Measurements from ENCODE around the gene ADD1.

ADD1 gene

GRCh38 chr4:2881431-2881830 is 37.8 kb downstream of the ADD1 start:
- Histone ChIP-seq H3K4me3 (ENCODE audit: low read depth, low read length) (no peak overlapping the region), H3K9ac (ENCODE audit: low read depth, low read length) (no peak overlapping the region), H3K27ac (ENCODE audit: low read depth, low read length) (peak overlapping the region; percentile 43)

GRCh38 chr4:2882341-2882740 is 38.7 kb downstream of the ADD1 start:
- peak overlapping the region; percentile 43 for H3K27ac ChIP-seq (ENCODE audit: low read depth, low read length)
- H3K36me3 ChIP-seq (ENCODE audit: control insufficient read depth, insufficient read depth, low read length), result peaks cover 56% of the 10 kb centered on the region

More at GRCh38 chr4:2881431-2881830, 37.8 kb downstream of the ADD1 start:
- no peaks in the 10 kb centered on the region for H3K9me3 ChIP-seq (ENCODE audit: control insufficient read depth, insufficient read depth, low read length)
- H3K27me3 ChIP-seq (ENCODE audit: control insufficient read depth, insufficient read depth, low read length), result no peaks in the 10 kb centered on the region
- peaks cover 51% of the 10 kb centered on the region for H3K36me3 ChIP-seq (ENCODE audit: control insufficient read depth, insufficient read depth, low read length)
- peaks cover 15% of the 10 kb centered on the region for H3K4me1 ChIP-seq (ENCODE audit: control insufficient read depth, insufficient read depth, low read length)

GRCh38 chr4:2886161-2886560 is 42.5 kb downstream of the ADD1 start:
- H3K9ac ChIP-seq (ENCODE audit: low read depth, low read length), result no peak overlapping the region
- no peaks in the 10 kb centered on the region for H3K27me3 ChIP-seq (ENCODE audit: control insufficient read depth, insufficient read depth, low read length)
- peaks cover 15% of the 10 kb centered on the region for H3K4me1 ChIP-seq (ENCODE audit: control insufficient read depth, insufficient read depth, low read length)
- H3K4me3 ChIP-seq (ENCODE audit: low read depth, low read length), result no peak overlapping the region
- H3K9me3 ChIP-seq (ENCODE audit: control insufficient read depth, insufficient read depth, low read length), result no peaks in the 10 kb centered on the region
- H3K36me3 ChIP-seq (ENCODE audit: control insufficient read depth, insufficient read depth, low read length), result peaks cover 53% of the 10 kb centered on the region
- H3K27ac ChIP-seq (ENCODE audit: low read depth, low read length), result no peak overlapping the region

More at GRCh38 chr4:2882341-2882740, 38.7 kb downstream of the ADD1 start:
- peaks cover 15% of the 10 kb centered on the region for H3K4me1 ChIP-seq (ENCODE audit: control insufficient read depth, insufficient read depth, low read length)
- H3K9ac ChIP-seq (ENCODE audit: low read depth, low read length), result no peak overlapping the region
- H3K27me3 ChIP-seq (ENCODE audit: control insufficient read depth, insufficient read depth, low read length), result no peaks in the 10 kb centered on the region
- H3K4me3 ChIP-seq (ENCODE audit: low read depth, low read length), result no peak overlapping the region
- H3K9me3 ChIP-seq (ENCODE audit: control insufficient read depth, insufficient read depth, low read length), result no peaks in the 10 kb centered on the region

GRCh38 chr4:2886622-2887021 is 43.0 kb downstream of the ADD1 start:
- no peaks in the 10 kb centered on the region for H3K27me3 ChIP-seq (ENCODE audit: control insufficient read depth, insufficient read depth, low read length)
- H3K27ac ChIP-seq (ENCODE audit: low read depth, low read length), result no peak overlapping the region
- H3K9me3 ChIP-seq (ENCODE audit: control insufficient read depth, insufficient read depth, low read length), result no peaks in the 10 kb centered on the region
- peaks cover 49% of the 10 kb centered on the region for H3K36me3 ChIP-seq (ENCODE audit: control insufficient read depth, insufficient read depth, low read length)
- no peak overlapping the region for H3K9ac ChIP-seq (ENCODE audit: low read depth, low read length)
- H3K4me3 ChIP-seq (ENCODE audit: low read depth, low read length), result no peak overlapping the region
- peaks cover 10% of the 10 kb centered on the region for H3K4me1 ChIP-seq (ENCODE audit: control insufficient read depth, insufficient read depth, low read length)

GRCh38 chr4:2887343-2887742 is 43.7 kb downstream of the ADD1 start:
- Histone ChIP-seq H3K9ac (ENCODE audit: low read depth, low read length) (no peak overlapping the region), H3K36me3 (ENCODE audit: control insufficient read depth, insufficient read depth, low read length) (peaks cover 43% of the 10 kb centered on the region), H3K27ac (ENCODE audit: low read depth, low read length) (no peak overlapping the region), H3K9me3 (ENCODE audit: control insufficient read depth, insufficient read depth, low read length) (no peaks in the 10 kb centered on the region), H3K4me1 (ENCODE audit: control insufficient read depth, insufficient read depth, low read length) (peaks cover 3% of the 10 kb centered on the region), H3K27me3 (ENCODE audit: control insufficient read depth, insufficient read depth, low read length) (no peaks in the 10 kb centered on the region), H3K4me3 (ENCODE audit: low read depth, low read length) (no peak overlapping the region)

- peaks cover 35% of the 10 kb centered on the region for H3K36me3 ChIP-seq (ENCODE audit: control insufficient read depth, insufficient read depth, low read length)
- no peaks in the 10 kb centered on the region for H3K27me3 ChIP-seq (ENCODE audit: control insufficient read depth, insufficient read depth, low read length)
- H3K9ac ChIP-seq (ENCODE audit: low read depth, low read length), result no peak overlapping the region
- no peaks in the 10 kb centered on the region for H3K4me1 ChIP-seq (ENCODE audit: control insufficient read depth, insufficient read depth, low read length)
- H3K9me3 ChIP-seq (ENCODE audit: control insufficient read depth, insufficient read depth, low read length), result no peaks in the 10 kb centered on the region
- no peak overlapping the region for H3K4me3 ChIP-seq (ENCODE audit: low read depth, low read length)
- H3K27ac ChIP-seq (ENCODE audit: low read depth, low read length), result no peak overlapping the region
Observed at GRCh38 chr4:2888886-2889285, 45.2 kb downstream of the ADD1 start.

- Histone ChIP-seq H3K4me3 (ENCODE audit: low read depth, low read length) (no peak overlapping the region), H3K9me3 (ENCODE audit: control insufficient read depth, insufficient read depth, low read length) (no peaks in the 10 kb centered on the region), H3K27ac (ENCODE audit: low read depth, low read length) (no peak overlapping the region), H3K9ac (ENCODE audit: low read depth, low read length) (no peak overlapping the region), H3K4me1 (ENCODE audit: control insufficient read depth, insufficient read depth, low read length) (no peaks in the 10 kb centered on the region), H3K36me3 (ENCODE audit: control insufficient read depth, insufficient read depth, low read length) (peaks cover 33% of the 10 kb centered on the region), H3K27me3 (ENCODE audit: control insufficient read depth, insufficient read depth, low read length) (no peaks in the 10 kb centered on the region)
Observed at GRCh38 chr4:2891294-2891693, 47.6 kb downstream of the ADD1 start.

GRCh38 chr4:2893772-2894171 is 50.1 kb downstream of the ADD1 start:
- H3K4me3 ChIP-seq (ENCODE audit: low read depth, low read length), result no peak overlapping the region
- H3K9ac ChIP-seq (ENCODE audit: low read depth, low read length), result no peak overlapping the region
- H3K9me3 ChIP-seq (ENCODE audit: control insufficient read depth, insufficient read depth, low read length), result no peaks in the 10 kb centered on the region
- H3K27me3 ChIP-seq (ENCODE audit: control insufficient read depth, insufficient read depth, low read length), result no peaks in the 10 kb centered on the region
- H3K27ac ChIP-seq (ENCODE audit: low read depth, low read length), result no peak overlapping the region
- H3K4me1 ChIP-seq (ENCODE audit: control insufficient read depth, insufficient read depth, low read length), result no peaks in the 10 kb centered on the region
- peaks cover 40% of the 10 kb centered on the region for H3K36me3 ChIP-seq (ENCODE audit: control insufficient read depth, insufficient read depth, low read length)

- Histone ChIP-seq H3K36me3 (ENCODE audit: control insufficient read depth, insufficient read depth, low read length) (peaks cover 69% of the 10 kb centered on the region), H3K9ac (ENCODE audit: low read depth, low read length) (no peak overlapping the region), H3K4me1 (ENCODE audit: control insufficient read depth, insufficient read depth, low read length) (no peaks in the 10 kb centered on the region), H3K9me3 (ENCODE audit: control insufficient read depth, insufficient read depth, low read length) (no peaks in the 10 kb centered on the region), H3K27ac (ENCODE audit: low read depth, low read length) (no peak overlapping the region), H3K27me3 (ENCODE audit: control insufficient read depth, insufficient read depth, low read length) (no peaks in the 10 kb centered on the region), H3K4me3 (ENCODE audit: low read depth, low read length) (no peak overlapping the region)
Observed at GRCh38 chr4:2898001-2898400, 54.4 kb downstream of the ADD1 start.

- Histone ChIP-seq H3K36me3 (ENCODE audit: control insufficient read depth, insufficient read depth, low read length) (peaks cover 80% of the 10 kb centered on the region), H3K9ac (ENCODE audit: low read depth, low read length) (no peak overlapping the region), H3K9me3 (ENCODE audit: control insufficient read depth, insufficient read depth, low read length) (no peaks in the 10 kb centered on the region), H3K27ac (ENCODE audit: low read depth, low read length) (no peak overlapping the region), H3K4me3 (ENCODE audit: low read depth, low read length) (no peak overlapping the region), H3K27me3 (ENCODE audit: control insufficient read depth, insufficient read depth, low read length) (no peaks in the 10 kb centered on the region), H3K4me1 (ENCODE audit: control insufficient read depth, insufficient read depth, low read length) (no peaks in the 10 kb centered on the region)
Observed at GRCh38 chr4:2900741-2901140, 57.1 kb downstream of the ADD1 start.

- H3K36me3 ChIP-seq (ENCODE audit: control insufficient read depth, insufficient read depth, low read length), result peaks cover 82% of the 10 kb centered on the region
- H3K27ac ChIP-seq (ENCODE audit: low read depth, low read length), result no peak overlapping the region
- H3K4me3 ChIP-seq (ENCODE audit: low read depth, low read length), result no peak overlapping the region
Observed at GRCh38 chr4:2901186-2901585, 57.5 kb downstream of the ADD1 start.

GRCh38 chr4:2902126-2902525 is 58.5 kb downstream of the ADD1 start:
- Histone ChIP-seq H3K9me3 (ENCODE audit: control insufficient read depth, insufficient read depth, low read length) (no peaks in the 10 kb centered on the region), H3K9ac (ENCODE audit: low read depth, low read length) (no peak overlapping the region), H3K4me3 (ENCODE audit: low read depth, low read length) (no peak overlapping the region), H3K27ac (ENCODE audit: low read depth, low read length) (no peak overlapping the region), H3K4me1 (ENCODE audit: control insufficient read depth, insufficient read depth, low read length) (no peaks in the 10 kb centered on the region), H3K27me3 (ENCODE audit: control insufficient read depth, insufficient read depth, low read length) (no peaks in the 10 kb centered on the region), H3K36me3 (ENCODE audit: control insufficient read depth, insufficient read depth, low read length) (peaks cover 84% of the 10 kb centered on the region)

More at GRCh38 chr4:2901186-2901585, 57.5 kb downstream of the ADD1 start:
- Histone ChIP-seq H3K9ac (ENCODE audit: low read depth, low read length) (no peak overlapping the region), H3K4me1 (ENCODE audit: control insufficient read depth, insufficient read depth, low read length) (no peaks in the 10 kb centered on the region), H3K27me3 (ENCODE audit: control insufficient read depth, insufficient read depth, low read length) (no peaks in the 10 kb centered on the region), H3K9me3 (ENCODE audit: control insufficient read depth, insufficient read depth, low read length) (no peaks in the 10 kb centered on the region)

Data from HUES48 (cell line).